ENCODE data around the gene PPP2R2B.

DNA sequence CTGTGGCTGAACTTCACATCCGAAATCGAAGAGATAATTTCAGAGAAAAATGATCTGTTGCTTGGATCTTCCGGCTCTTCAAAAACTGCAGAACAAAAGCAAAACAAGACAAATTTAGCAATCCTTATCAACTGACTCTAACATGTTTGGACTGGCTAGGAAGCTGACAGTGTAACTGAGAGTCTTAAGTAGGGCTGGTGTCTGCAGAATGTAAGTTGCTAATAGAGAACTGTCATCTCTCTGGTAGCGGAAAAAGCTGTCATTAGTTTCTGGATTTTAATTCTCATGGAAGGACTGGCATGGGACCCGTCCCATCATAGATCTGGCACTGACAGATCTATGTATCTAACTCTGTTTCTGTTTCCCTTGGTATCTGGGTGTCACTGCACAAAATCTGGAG is 278.2 kb downstream of the PPP2R2B start:
- TF ChIP-seq, protein P1, sequence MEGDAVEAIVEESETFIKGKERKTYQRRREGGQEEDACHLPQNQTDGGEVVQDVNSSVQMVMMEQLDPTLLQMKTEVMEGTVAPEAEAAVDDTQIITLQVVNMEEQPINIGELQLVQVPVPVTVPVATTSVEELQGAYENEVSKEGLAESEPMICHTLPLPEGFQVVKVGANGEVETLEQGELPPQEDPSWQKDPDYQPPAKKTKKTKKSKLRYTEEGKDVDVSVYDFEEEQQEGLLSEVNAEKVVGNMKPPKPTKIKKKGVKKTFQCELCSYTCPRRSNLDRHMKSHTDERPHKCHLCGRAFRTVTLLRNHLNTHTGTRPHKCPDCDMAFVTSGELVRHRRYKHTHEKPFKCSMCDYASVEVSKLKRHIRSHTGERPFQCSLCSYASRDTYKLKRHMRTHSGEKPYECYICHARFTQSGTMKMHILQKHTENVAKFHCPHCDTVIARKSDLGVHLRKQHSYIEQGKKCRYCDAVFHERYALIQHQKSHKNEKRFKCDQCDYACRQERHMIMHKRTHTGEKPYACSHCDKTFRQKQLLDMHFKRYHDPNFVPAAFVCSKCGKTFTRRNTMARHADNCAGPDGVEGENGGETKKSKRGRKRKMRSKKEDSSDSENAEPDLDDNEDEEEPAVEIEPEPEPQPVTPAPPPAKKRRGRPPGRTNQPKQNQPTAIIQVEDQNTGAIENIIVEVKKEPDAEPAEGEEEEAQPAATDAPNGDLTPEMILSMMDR (conservative IDR thresholded peaks at IDR 0.05 in 1 of 2, IDR thresholded peaks at IDR 0.05 in 1 of 2; ENCODE audit: low read depth in 1 of 2, low read length in 2 of 2): no peak
- no peak for TF ChIP-seq EZH2 (IDR thresholded peaks at IDR 0.05; ENCODE audit: low read length, missing control alignments)

Measured in fibroblast of lung (primary cell).